HG03378 (cell line): ENCODE measurements around the gene STK32B.
"Not testable (repeated sequence)": the region's sequence is repeated elsewhere in the genome, so short reads cannot be mapped to it uniquely, and the experiment has no call there.

Source experiments
- ATAC-seq: cut with Tn5 transposase; IDR thresholded peaks from one replicate; pipeline ENCODE4 v1.9.1; 2021; ENCODE audit warnings: mild to moderate bottlenecking, moderate library complexity; ENCODE audit not compliant: unreplicated experiment

STK32B gene

DNA sequence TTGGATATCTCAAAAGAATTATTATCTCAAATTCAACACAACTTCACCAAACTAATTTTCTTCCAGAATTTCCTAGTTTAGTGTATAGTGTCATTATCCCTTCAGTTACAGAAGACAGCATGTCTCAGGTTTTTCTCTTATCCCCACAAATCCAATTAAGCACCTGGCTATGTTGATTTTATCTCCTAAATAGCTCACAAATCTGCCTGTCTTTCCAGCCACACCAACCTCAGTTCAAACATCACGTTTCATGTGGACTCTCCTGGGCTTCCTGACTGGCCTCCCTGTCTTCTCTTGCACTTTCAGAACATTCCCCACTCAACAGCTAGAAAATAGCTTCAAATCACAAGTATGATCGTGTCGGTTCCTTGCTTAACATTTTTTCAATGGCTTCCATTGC is 14.8 kb downstream of the STK32B start:
- ATAC-seq: no peak

DNA sequence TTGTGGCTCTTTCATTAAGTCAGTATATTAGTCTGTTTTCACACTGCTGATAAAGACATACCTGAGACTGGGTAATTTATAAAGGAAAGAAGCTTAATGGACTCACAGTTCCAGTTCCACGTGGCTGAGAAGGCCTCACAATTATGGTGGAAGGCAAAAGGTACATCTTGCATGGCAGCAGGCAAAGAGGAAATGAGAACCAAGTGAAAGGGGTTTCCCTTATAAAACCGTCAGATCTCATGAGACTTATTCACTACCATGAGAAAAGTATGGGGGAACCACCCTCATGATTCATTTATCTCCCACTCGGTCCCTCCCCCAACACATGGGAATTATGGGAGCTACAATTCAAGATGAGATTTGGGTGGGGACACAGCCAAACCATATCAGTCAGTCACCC is 15.7 kb downstream of the STK32B start:
- ATAC-seq: not testable (repeated sequence)

DNA sequence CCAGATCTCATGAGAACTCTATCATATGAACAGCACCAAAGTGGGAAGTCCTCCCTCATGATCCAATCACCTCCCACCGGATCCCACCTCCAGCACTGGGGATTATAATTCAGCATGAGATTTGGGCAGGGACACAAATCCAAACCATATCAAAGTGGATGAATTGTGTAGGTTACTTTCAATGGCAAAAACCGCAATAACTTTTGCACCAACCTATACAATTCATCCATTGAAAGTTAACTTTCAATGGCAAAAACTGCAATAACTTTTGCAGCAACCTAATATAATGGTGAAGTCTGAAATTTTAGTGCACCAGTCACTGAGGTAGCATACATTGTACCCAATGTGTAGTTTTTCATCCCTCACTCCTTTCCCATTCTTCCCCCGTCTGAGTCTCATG is 16.6 kb downstream of the STK32B start:
- ATAC-seq: no peak

- no peak for ATAC-seq
Observed at GRCh38 chr4:5069901-5070300, 18.6 kb downstream of the STK32B start.

GRCh38 chr4:5072948-5073347 is 21.7 kb downstream of the STK32B start:
- no peak for ATAC-seq

DNA sequence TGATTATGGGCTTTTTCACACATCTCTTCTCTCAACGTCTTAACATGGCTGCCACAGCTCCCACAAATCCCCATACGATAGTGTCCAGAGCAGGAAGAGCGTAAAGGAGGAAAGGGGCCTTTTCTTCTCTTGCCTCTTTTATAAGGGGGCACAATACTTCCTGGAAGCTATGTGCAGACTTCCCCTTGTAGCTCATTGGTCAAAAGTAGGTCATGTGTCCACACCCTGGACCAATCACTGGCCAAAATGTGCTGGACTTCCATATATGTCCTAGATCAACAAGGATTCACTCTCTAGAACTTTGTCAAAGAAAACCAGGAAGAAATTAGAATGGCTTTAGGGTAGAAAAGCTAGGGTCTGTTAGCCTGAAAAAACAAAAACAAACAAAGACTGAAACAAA is 26.7 kb downstream of the STK32B start:
- no peak for ATAC-seq

- no peak for ATAC-seq
Observed at GRCh38 chr4:5079581-5079980, 28.3 kb downstream of the STK32B start.

DNA sequence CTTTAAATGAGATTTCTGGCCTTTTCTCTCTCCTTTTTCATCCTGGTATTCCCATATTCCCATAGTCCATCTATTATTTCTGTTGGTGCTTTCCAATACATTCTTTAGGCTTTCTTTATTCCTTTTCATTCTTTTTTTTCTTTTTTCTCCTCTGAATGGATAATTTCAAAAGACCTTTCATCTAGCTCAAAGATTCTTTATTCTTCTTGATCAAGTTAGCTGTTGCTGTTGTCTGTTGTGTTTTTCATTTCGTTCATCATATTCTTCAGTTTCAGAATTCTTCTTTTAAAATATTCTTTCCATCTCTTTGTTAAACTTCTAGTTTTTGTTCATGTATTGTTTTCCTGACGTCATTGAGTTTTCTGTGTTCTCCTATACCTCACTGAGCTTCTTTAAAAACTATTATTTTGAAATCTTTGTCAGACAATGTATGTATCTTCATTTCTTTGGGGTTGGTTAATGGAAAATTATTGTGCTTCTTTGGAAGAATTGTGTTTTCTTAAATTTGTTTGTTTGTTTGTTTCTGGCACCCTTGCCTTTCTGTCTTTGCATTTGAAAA is 30.2 kb downstream of the STK32B start:
- ATAC-seq: no peak

- ATAC-seq: no peak
Observed at GRCh38 chr4:5082376-5082775, 31.1 kb downstream of the STK32B start.

DNA sequence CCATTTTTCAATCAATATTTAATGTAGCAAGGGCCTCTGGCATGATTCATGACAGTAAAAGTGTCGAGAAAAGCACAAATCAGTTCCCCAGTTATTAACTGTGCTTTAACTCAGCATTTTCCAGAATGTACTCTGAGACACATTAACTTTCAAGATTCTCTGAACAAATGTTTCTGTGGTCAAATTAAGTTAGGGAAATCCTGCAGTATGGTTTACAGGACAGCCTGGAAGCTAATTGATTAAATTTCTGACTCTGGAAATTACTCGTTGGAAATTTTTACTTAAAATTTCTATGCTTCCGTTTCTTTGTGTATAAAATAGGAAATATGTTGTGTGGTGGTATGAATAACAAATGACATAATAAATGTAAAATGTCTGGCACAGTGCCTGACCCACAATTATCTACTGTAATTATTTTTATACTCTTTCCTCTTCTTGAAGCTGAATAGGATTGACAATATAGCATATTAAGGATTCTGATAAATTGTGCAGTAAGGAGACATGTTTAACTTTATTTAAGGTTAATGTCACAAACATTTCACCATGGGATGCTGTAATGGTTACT is 33.7 kb downstream of the STK32B start:
- no peak for ATAC-seq

GRCh38 chr4:5086535-5086934 is 35.3 kb downstream of the STK32B start:
- no peak for ATAC-seq

GRCh38 chr4:5096261-5096660 is 45.0 kb downstream of the STK32B start:
- no peak for ATAC-seq

DNA sequence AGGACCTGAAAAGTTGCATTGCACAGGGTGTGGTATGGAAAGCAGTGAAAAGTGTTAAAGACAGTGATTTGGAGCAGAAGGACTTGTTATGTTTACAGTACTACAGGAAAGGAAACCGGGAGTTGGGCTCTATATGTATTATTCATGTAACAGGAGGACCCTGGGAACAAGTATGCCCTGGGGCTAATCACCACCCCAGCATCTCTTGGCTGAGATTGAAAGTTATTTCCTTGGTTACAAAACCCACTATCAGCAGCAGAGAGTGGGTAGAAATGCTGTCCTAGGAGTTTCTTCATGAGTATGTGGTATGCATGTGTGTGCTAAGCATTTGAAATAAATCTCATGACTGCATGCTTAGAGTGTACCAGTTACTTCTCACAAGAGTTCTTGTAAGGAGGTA is 46.9 kb downstream of the STK32B start:
- no peak for ATAC-seq

- no peak for ATAC-seq
Observed at GRCh38 chr4:5100336-5100735, 49.1 kb downstream of the STK32B start.

DNA sequence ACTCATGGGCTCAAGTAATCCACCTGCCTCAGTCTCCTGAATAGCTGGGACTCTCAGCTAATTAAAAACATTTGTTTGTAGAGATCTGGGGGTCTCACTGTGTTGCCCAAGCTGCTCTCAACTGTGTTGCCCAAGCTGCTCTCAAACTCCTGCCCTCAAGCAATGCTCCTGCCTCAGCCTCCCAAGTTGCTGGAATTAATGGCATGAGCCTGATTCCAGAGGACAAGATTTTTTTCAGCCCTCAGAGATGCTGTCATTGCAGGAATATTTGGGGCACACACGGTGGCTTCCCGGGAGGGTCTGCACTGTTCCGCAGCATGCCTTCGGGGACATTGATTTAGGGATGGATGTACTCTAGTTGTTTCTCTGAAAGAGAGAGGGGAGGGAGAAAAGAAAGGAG is 49.7 kb downstream of the STK32B start:
- ATAC-seq: no peak

- ATAC-seq: no peak
Observed at GRCh38 chr4:5101571-5101970, 50.3 kb downstream of the STK32B start.

GRCh38 chr4:5110901-5111300 is 59.6 kb downstream of the STK32B start:
- ATAC-seq: no peak

DNA sequence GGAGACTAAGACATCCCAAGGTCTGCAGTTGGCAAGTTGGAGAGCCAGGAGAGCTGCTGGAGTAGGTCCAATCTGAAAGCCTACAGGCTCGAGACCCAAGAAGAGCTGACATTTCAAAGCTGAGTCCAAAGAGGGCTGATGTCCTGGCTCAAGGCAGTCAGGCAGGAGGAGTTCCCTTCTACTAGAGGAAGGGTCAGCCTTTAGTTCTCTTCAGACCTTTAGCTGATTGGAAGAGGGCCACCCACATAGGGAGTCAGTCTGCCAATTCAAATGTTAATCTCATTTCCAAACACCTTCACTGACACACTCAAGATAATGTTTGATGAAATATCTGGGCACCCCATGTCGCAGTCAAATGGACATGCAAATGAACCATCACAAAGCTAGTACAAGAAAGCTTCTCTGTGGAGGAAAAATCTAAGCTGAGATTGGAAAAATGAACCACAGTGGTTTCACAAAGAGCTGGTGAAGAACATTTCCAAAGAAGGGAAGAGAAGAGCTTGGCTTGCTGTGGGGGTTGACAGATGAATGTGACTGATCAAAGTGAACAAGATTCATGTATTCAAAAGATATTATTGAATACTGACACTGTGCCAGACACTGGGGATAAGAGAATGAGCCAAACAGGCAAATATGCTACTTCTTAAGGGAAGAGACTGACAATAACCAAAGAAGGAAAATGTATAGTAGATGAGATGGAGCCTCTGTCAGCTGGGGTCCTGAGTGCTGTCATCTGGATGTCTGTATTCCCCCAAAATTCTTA is 61.2 kb downstream of the STK32B start:
- no peak for ATAC-seq

DNA sequence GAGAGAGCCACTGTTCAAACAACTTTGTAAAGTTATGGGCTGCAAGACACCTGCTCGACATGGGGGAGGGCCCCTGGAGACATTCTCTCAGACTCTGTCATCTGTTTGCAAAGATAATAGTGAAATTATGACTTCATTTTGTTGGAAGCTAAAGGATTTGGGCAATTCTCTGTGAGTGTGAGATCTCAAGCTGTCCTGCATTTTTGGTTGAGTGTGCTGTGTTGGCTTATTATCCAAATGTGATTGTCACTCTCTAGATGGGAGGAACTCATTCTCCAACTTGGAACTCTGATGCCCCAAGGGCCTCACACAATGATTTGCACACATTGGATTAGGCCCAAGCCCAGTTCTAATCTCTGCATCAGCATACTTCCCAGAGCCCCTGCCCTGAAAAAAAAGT is 63.7 kb downstream of the STK32B start:
- ATAC-seq: no peak

GRCh38 chr4:5118091-5118786 is 67.0 kb downstream of the STK32B start:
- no peak for ATAC-seq

GRCh38 chr4:5118994-5119835 is 67.9 kb downstream of the STK32B start:
- no peak for ATAC-seq
